Peyer's patch (tissue), 4 donors: ENCODE measurements around the gene PDZK1IP1. TPM values are rescaled to one million over a fixed set of nuclear protein-coding genes. Genes with fewer than 3 reads are reported as not detected.
A peak's percentile ranks its signal among the peaks of the same experiment; 100 is the strongest.
"Not testable (repeated sequence)": the region's sequence is repeated elsewhere in the genome, so short reads cannot be mapped to it uniquely, and the experiment has no call there.

Experiments used
- DNase-seq, 3 donors: peaks; one replicate each; pipeline ENCODE4 v3.0.0-alpha.2; 2017 to 2019
- H3K27ac ChIP-seq, 4 donors: fragments of 200-600 bp; sonication (generic); one replicate each; pipeline ENCODE4 v1.5.1; 2016 to 2019
- H3K27me3 ChIP-seq, 2 donors: fragments of 200-600 bp; sonication (generic); one replicate each; pipeline ENCODE4 v1.5.1; 2019
- H3K36me3 ChIP-seq, 3 donors: fragments of 200-600 bp; sonication (generic); one replicate each; pipeline ENCODE4 v1.5.1; 2016 to 2019
- H3K4me1 ChIP-seq, 4 donors: fragments of 200-600 bp; sonication (generic); one replicate each; pipeline ENCODE4 v1.5.1; 2016 to 2019
- H3K4me3 ChIP-seq, 4 donors: fragments of 200-600 bp; sonication (generic); 1 replicate in 3 of 4; 2 replicates in 1 of 4; pipeline ENCODE4 v1.5.1; 2016 to 2019; ENCODE audit warnings: mild to moderate bottlenecking in 1 of 4
- H3K9me3 ChIP-seq, 4 donors: fragments of 200-600 bp; sonication (generic); one replicate each; pipeline ENCODE4 v1.5.1; 2016 to 2019; ENCODE audit warnings: mild to moderate bottlenecking in 1 of 4
- CTCF ChIP-seq, 6 experiments: fragments of 450-650 bp in 4 of 6; fragments of 200-600 bp in 2 of 6; sonication (generic) in 1 of 6; IDR thresholded peaks; one replicate each; pipeline ENCODE4 v1.5.1; 2017 to 2019; ENCODE audit warnings: antibody characterized with exemption in 6 of 6, mild to moderate bottlenecking in 3 of 6, moderate library complexity in 1 of 6
- POLR2A ChIP-seq, 2 donors: fragments of 450-650 bp; IDR thresholded peaks; one replicate each; pipeline ENCODE4 v1.5.1; 2017; ENCODE audit warnings: antibody characterized with exemption in 2 of 2, mild to moderate bottlenecking in 2 of 2, moderate library complexity in 2 of 2
- total RNA-seq, 4 donors: library from RNA; depleted of rRNA; stranded (reverse); fragments of >200 nt; gene quantifications; one replicate each; pipeline ENCODE4 v1.1.0, GENCODE V29; 2016

The PDZK1IP1 gene
- total RNA-seq, 4 donors from 2014 or later = 5.8 to 224 (median 104) TPM

- Histone ChIP-seq H3K27me3 (no peaks in the 10 kb centered on the region), H3K4me3 (no peak overlapping the region), H3K27ac (no peak overlapping the region), H3K36me3 (no peaks in the 10 kb centered on the region), H3K9me3 (no peaks in the 10 kb centered on the region), H3K4me1 (peaks cover 0 to 11% (median 0%) of the 10 kb centered on the region in 4 donors)
- TF ChIP-seq CTCF (IDR thresholded peaks at IDR 0.05) = no peak
- no peak for TF ChIP-seq POLR2A (IDR thresholded peaks at IDR 0.05)
- no peak for DNase-seq
These were observed 6.8 kb upstream of the PDZK1IP1 start for GRCh38 chr1:47196622-47197021.

- not testable (repeated sequence) for DNase-seq, H3K27me3 ChIP-seq, H3K9me3 ChIP-seq, H3K27ac ChIP-seq, H3K4me3 ChIP-seq, H3K36me3 ChIP-seq
- H3K4me1 ChIP-seq = peaks cover 0 to 12% (median 0%) of the 10 kb centered on the region in 4 donors
These were observed 6.1 kb upstream of the PDZK1IP1 start for GRCh38 chr1:47195981-47196380.

- no peak for DNase-seq
- TF ChIP-seq CTCF (IDR thresholded peaks at IDR 0.05) (no peak), POLR2A (IDR thresholded peaks at IDR 0.05) (no peak)
These were observed 4.5 kb upstream of the PDZK1IP1 start for GRCh38 chr1:47194311-47194710.

GRCh38 chr1:47193496-47193895 is 3.7 kb upstream of the PDZK1IP1 start:
- not testable (repeated sequence) for H3K27me3 ChIP-seq, H3K9me3 ChIP-seq, H3K4me3 ChIP-seq, H3K36me3 ChIP-seq, DNase-seq
- Histone ChIP-seq H3K4me1 (peaks cover 0 to 29% (median 2%) of the 10 kb centered on the region in 4 donors), H3K27ac (peak overlapping the region in 1 of 4 donors; percentile 73)

More at GRCh38 chr1:47194311-47194710, 4.5 kb upstream of the PDZK1IP1 start:
- Histone ChIP-seq H3K4me1 (peaks cover 0 to 29% (median 2%) of the 10 kb centered on the region in 4 donors), H3K36me3 (no peaks in the 10 kb centered on the region), H3K27ac (no peak overlapping the region), H3K4me3 (no peak overlapping the region), H3K9me3 (no peaks in the 10 kb centered on the region), H3K27me3 (no peaks in the 10 kb centered on the region)

GRCh38 chr1:47192458-47193384 is 2.9 kb upstream of the PDZK1IP1 start:
- H3K4me3 ChIP-seq = no peak overlapping the region
- DNase-seq = peak; percentile 56 to 88 (median 85)
- no peaks in the 10 kb centered on the region for H3K9me3 ChIP-seq
- TF ChIP-seq POLR2A (IDR thresholded peaks at IDR 0.05) = peak in 1 of 2 donors; percentile 20
- TF ChIP-seq CTCF (IDR thresholded peaks at IDR 0.05) = peak; percentile 74 to 94 (median 88)
- peak overlapping the region in 3 of 4 donors; percentile 23 to 73 (median 48) for H3K27ac ChIP-seq
- peaks cover 0 to 29% (median 2%) of the 10 kb centered on the region in 4 donors for H3K4me1 ChIP-seq
- no peaks in the 10 kb centered on the region for H3K36me3 ChIP-seq
- H3K27me3 ChIP-seq = no peaks in the 10 kb centered on the region

- Histone ChIP-seq H3K27ac (peak overlapping the region in 3 of 4 donors; percentile 23 to 73 (median 48)), H3K9me3 (no peaks in the 10 kb centered on the region), H3K27me3 (no peaks in the 10 kb centered on the region), H3K4me3 (no peak overlapping the region), H3K4me1 (peaks cover 0 to 29% (median 2%) of the 10 kb centered on the region in 4 donors), H3K36me3 (no peaks in the 10 kb centered on the region)
- DNase-seq = no peak
- no peak for TF ChIP-seq POLR2A (IDR thresholded peaks at IDR 0.05)
These were observed 2.2 kb upstream of the PDZK1IP1 start for GRCh38 chr1:47191940-47192457.

- H3K4me3 ChIP-seq = no peak overlapping the region
- H3K27me3 ChIP-seq = no peaks in the 10 kb centered on the region
- TF ChIP-seq POLR2A (IDR thresholded peaks at IDR 0.05) (no peak), CTCF (IDR thresholded peaks at IDR 0.05) (no peak)
- H3K4me1 ChIP-seq = peaks cover 0 to 29% (median 2%) of the 10 kb centered on the region in 4 donors
- no peak for DNase-seq
- peak overlapping the region in 3 of 4 donors; percentile 56 to 73 (median 66) for H3K27ac ChIP-seq
- no peaks in the 10 kb centered on the region for H3K36me3 ChIP-seq
- H3K9me3 ChIP-seq = no peaks in the 10 kb centered on the region
These were observed 1.0 kb upstream of the PDZK1IP1 start for GRCh38 chr1:47190857-47191256.
